Measurements from ENCODE around the gene MBNL1. TPM values are rescaled to one million over a fixed set of nuclear protein-coding genes. Genes with fewer than 3 reads are reported as not detected.

The MBNL1 gene
- total RNA-seq, 2 experiments from 2014 or later = 163 to 174 TPM

- CTCF ChIA-PET (ENCODE audit: unreplicated experiment) = no interaction called here
- POLR2A ChIA-PET = interaction anchor here (0.7 to 3.5 kb wide), 4 partner anchors 8 to 139 kb away, joined by 3 to 20 read pairs (median 4); no protein-coding TSS in a partner anchor
- peaks cover 7% of the 10 kb centered on the region; the same call in 1 of the 2 replicates for H3K36me3 ChIP-seq (ENCODE audit: insufficient read depth, low read length)
- H2AFZ ChIP-seq (ENCODE audit: low read length) = no peak overlapping the region
- no TSS peak for BruUV-seq (replicated peaks)
- peaks cover 4% of the 10 kb centered on the region for H3K4me1 ChIP-seq (ENCODE audit: insufficient read depth, low read length, poor library complexity, severe bottlenecking)
- no peak overlapping the region for H3K4me3 ChIP-seq (ENCODE audit: low read depth, low read length, poor library complexity, severe bottlenecking)
- peaks cover 34% of the 10 kb centered on the region for H4K20me1 ChIP-seq (ENCODE audit: insufficient read depth, low read length)
- TF ChIP-seq, protein P1, sequence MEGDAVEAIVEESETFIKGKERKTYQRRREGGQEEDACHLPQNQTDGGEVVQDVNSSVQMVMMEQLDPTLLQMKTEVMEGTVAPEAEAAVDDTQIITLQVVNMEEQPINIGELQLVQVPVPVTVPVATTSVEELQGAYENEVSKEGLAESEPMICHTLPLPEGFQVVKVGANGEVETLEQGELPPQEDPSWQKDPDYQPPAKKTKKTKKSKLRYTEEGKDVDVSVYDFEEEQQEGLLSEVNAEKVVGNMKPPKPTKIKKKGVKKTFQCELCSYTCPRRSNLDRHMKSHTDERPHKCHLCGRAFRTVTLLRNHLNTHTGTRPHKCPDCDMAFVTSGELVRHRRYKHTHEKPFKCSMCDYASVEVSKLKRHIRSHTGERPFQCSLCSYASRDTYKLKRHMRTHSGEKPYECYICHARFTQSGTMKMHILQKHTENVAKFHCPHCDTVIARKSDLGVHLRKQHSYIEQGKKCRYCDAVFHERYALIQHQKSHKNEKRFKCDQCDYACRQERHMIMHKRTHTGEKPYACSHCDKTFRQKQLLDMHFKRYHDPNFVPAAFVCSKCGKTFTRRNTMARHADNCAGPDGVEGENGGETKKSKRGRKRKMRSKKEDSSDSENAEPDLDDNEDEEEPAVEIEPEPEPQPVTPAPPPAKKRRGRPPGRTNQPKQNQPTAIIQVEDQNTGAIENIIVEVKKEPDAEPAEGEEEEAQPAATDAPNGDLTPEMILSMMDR (conservative IDR thresholded peaks at IDR 0.05; ENCODE audit: low read length) = no peak
- TF ChIP-seq EZH2phosphoT487 (IDR thresholded peaks at IDR 0.05; ENCODE audit: borderline replicate concordance, low read depth, low read length) = no peak
- H3K9me3 ChIP-seq (ENCODE audit: low read length) = no peaks in the 10 kb centered on the region
- no peak for DNase-seq (ENCODE audit: low spot score)
- intact Hi-C loops (cut with micrococcal nuclease; ENCODE audit: unreplicated experiment) = no loop called here
- no peak overlapping the region for H3K27ac ChIP-seq (ENCODE audit: low read depth, low read length, poor library complexity, severe bottlenecking)
- H3K9me2 ChIP-seq (ENCODE audit: insufficient read depth, low read length) = no peaks in the 10 kb centered on the region
- peaks cover 97% of the 10 kb centered on the region for H3K79me2 ChIP-seq (ENCODE audit: insufficient read depth, low read depth, low read length)
- no peak overlapping the region for H3K4me2 ChIP-seq (ENCODE audit: low read length)
These were observed 120.7 kb downstream of the MBNL1 start for GRCh38 chr3:152389316-152389934.

DNA sequence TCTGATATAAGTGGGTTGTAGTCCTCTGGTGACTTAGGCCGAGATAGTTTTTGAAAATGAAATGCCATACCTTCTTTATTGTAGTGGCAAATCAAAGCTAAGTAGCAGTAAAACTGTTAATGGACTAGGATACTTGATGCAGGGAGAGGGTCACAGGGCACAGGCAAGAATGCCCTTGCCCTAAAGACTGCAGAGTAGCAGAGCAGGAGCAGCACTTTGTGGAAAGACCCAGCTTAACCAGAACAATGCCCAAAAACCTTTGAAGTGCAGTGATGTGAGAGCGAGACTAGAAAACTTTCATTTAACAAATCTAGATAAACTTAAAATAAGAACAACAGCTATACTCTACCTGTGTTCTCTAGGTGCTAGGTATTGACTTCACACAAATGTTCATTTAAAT is 121.9 kb downstream of the MBNL1 start:
- DNase-seq (ENCODE audit: low spot score) = no peak

More for the DNA sequence above, 121.9 kb downstream of the MBNL1 start:
- H3K4me1 ChIP-seq (ENCODE audit: insufficient read depth, low read length, poor library complexity, severe bottlenecking) = peaks cover 4% of the 10 kb centered on the region
- no TSS peak for BruUV-seq (replicated peaks)
- peaks cover 31% of the 10 kb centered on the region for H4K20me1 ChIP-seq (ENCODE audit: insufficient read depth, low read length)
- no peaks in the 10 kb centered on the region for H3K9me2 ChIP-seq (ENCODE audit: insufficient read depth, low read length)
- H3K4me2 ChIP-seq (ENCODE audit: low read length) = no peak overlapping the region
- TF ChIP-seq EZH2phosphoT487 (IDR thresholded peaks at IDR 0.05; ENCODE audit: borderline replicate concordance, low read depth, low read length) = no peak
- TF ChIP-seq, protein P1 (conservative IDR thresholded peaks at IDR 0.05; ENCODE audit: low read length) = no peak
- no peak overlapping the region for H2AFZ ChIP-seq (ENCODE audit: low read length)
- H3K4me3 ChIP-seq (ENCODE audit: low read depth, low read length, poor library complexity, severe bottlenecking) = no peak overlapping the region
- peaks cover 97% of the 10 kb centered on the region for H3K79me2 ChIP-seq (ENCODE audit: insufficient read depth, low read depth, low read length)
- no peak overlapping the region for H3K27ac ChIP-seq (ENCODE audit: low read depth, low read length, poor library complexity, severe bottlenecking)
- ChIA-PET CTCF (ENCODE audit: unreplicated experiment) (no interaction called here), POLR2A (interaction anchor here (0.6 to 3.5 kb wide), 6 partner anchors 9 to 867 kb away, joined by 3 to 20 read pairs (median 4); no protein-coding TSS in a partner anchor)
- H3K36me3 ChIP-seq (ENCODE audit: insufficient read depth, low read length) = peaks cover 12% of the 10 kb centered on the region
- intact Hi-C loops (cut with micrococcal nuclease; ENCODE audit: unreplicated experiment) = no loop called here
- no peaks in the 10 kb centered on the region for H3K9me3 ChIP-seq (ENCODE audit: low read length)
